Pulmonary artery endothelial cell (primary cell): ENCODE measurements around the gene ACER2. TPM values are rescaled to one million over a fixed set of nuclear protein-coding genes. Genes with fewer than 3 reads are reported as not detected.
"Not testable (repeated sequence)": the region's sequence is repeated elsewhere in the genome, so short reads cannot be mapped to it uniquely, and the experiment has no call there.

ENCODE experiments used
- DNase-seq: peaks from one replicate; pipeline ENCODE4 v3.0.0-alpha.2; 2011; ENCODE audit warnings: low read depth, low spot score
- total RNA-seq: library from RNA; depleted of rRNA; stranded (reverse); fragments of >200 nt; gene quantifications from 2 replicates; pipeline ENCODE4 v1.2.3, GENCODE V29; 2014

The ACER2 gene
- total RNA-seq: 5.5 and 8.1 TPM in 2 replicates

GRCh38 chr9:19408693-19409400 lies at the start of gene ACER2:
Gene ACER2 (plus strand): TSS chr9:19409009. CDS start chr9:19409085, 76 bp downstream.
- peak; percentile 67 for DNase-seq

GRCh38 chr9:19369107-19369506 lies 39.7 kb upstream of the ACER2 start:
- DNase-seq: no peak

GRCh38 chr9:19371942-19372341 lies 36.9 kb upstream of the ACER2 start:
- no peak for DNase-seq

GRCh38 chr9:19372567-19372966 lies 36.2 kb upstream of the ACER2 start:
- no peak for DNase-seq

GRCh38 chr9:19373527-19373926 lies 35.3 kb upstream of the ACER2 start:
- DNase-seq: no peak

GRCh38 chr9:19375538-19375937 lies 33.3 kb upstream of the ACER2 start:
- peak; percentile 43 for DNase-seq

GRCh38 chr9:19376931-19377330 lies 31.9 kb upstream of the ACER2 start:
- no peak for DNase-seq

GRCh38 chr9:19378164-19378563 lies 30.6 kb upstream of the ACER2 start:
- no peak for DNase-seq

- no peak for DNase-seq
Measured at GRCh38 chr9:19378647-19379046, 30.2 kb upstream of the ACER2 start.

- no peak for DNase-seq
Measured at GRCh38 chr9:19379283-19379682, 29.5 kb upstream of the ACER2 start.

GRCh38 chr9:19379697-19380046 lies 29.1 kb upstream of the ACER2 start:
- DNase-seq: no peak

- no peak for DNase-seq
Measured at GRCh38 chr9:19380826-19381075, 28.1 kb upstream of the ACER2 start.

GRCh38 chr9:19381656-19382055 lies 27.2 kb upstream of the ACER2 start:
- no peak for DNase-seq

- DNase-seq: not testable (repeated sequence)
Measured at GRCh38 chr9:19385212-19385611, 23.6 kb upstream of the ACER2 start.

GRCh38 chr9:19385786-19386501 lies 22.9 kb upstream of the ACER2 start:
- no peak for DNase-seq

GRCh38 chr9:19386502-19387044 lies 22.2 kb upstream of the ACER2 start:
- DNase-seq: peak; percentile 71

GRCh38 chr9:19387317-19387716 lies 21.5 kb upstream of the ACER2 start:
- DNase-seq: no peak

GRCh38 chr9:19389539-19389938 lies 19.3 kb upstream of the ACER2 start:
- not testable (repeated sequence) for DNase-seq

GRCh38 chr9:19397845-19398244 lies 11.0 kb upstream of the ACER2 start:
- DNase-seq: no peak

GRCh38 chr9:19403231-19403630 lies 5.6 kb upstream of the ACER2 start:
- DNase-seq: not testable (repeated sequence)

- DNase-seq: no peak
Measured at GRCh38 chr9:19404283-19405075, 4.3 kb upstream of the ACER2 start.

GRCh38 chr9:19405771-19406170 lies 3.0 kb upstream of the ACER2 start:
- DNase-seq: no peak
